Measurements from ENCODE around the gene CACNA2D3. TPM values are rescaled to one million over a fixed set of nuclear protein-coding genes. Genes with fewer than 3 reads are reported as not detected.

The CACNA2D3 gene
- polyA plus RNA-seq, 3 donors, result 8.3 to 21.5 (median 10.4) TPM

DNA sequence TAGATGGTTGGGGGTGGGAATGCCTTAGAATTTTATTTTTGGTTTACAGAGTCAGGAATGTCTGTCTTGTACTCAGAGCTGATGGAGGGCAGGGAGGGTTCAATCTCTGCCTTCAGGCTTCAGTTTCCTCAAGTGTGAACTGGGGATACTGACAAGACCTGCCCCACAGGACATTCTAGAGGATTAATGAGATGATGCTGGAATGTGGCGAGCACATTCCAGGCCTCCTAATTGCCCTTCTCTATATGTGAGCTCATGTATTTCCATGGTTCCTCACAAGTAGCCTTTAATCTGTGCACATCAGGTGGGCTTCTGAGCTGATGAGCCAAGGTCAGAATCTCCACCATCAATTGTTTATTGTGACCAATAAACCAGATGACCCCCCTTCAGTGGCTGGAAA is 90.4 kb downstream of the CACNA2D3 start:
- no peak overlapping the region for H3K4me3 Mint-ChIP-seq
- H3K27me3 ChIP-seq (ENCODE audit: control insufficient read depth in 2 of 2, insufficient read depth in 2 of 2, low read length in 2 of 2), result no peaks in the 10 kb centered on the region
- no peak overlapping the region for H3K4me2 ChIP-seq (replicated peaks; ENCODE audit: extremely low read depth, low read length, poor library complexity, severe bottlenecking)
- intact Hi-C loops (cut with micrococcal nuclease), result no loop called here
- H3K27ac Mint-ChIP-seq, result no peak overlapping the region
- no peaks in the 10 kb centered on the region for H3K4me1 ChIP-seq (ENCODE audit: control insufficient read depth in 1 of 2, insufficient read depth in 2 of 2, low read length in 2 of 2)
- no peaks in the 10 kb centered on the region for H4K20me1 ChIP-seq (ENCODE audit: insufficient read depth, low read length)
- no peaks in the 10 kb centered on the region for H3K36me3 Mint-ChIP-seq
- no peaks in the 10 kb centered on the region for H3K27me3 Mint-ChIP-seq (ENCODE audit: low read depth in 3 of 3)
- no peaks in the 10 kb centered on the region for H3K36me3 ChIP-seq (replicated peaks in 1 of 2; ENCODE audit: control insufficient read depth in 1 of 2, insufficient read depth in 2 of 2, low read length in 2 of 2)
- DNase-seq, result no peak
- TF ChIP-seq, protein P1, sequence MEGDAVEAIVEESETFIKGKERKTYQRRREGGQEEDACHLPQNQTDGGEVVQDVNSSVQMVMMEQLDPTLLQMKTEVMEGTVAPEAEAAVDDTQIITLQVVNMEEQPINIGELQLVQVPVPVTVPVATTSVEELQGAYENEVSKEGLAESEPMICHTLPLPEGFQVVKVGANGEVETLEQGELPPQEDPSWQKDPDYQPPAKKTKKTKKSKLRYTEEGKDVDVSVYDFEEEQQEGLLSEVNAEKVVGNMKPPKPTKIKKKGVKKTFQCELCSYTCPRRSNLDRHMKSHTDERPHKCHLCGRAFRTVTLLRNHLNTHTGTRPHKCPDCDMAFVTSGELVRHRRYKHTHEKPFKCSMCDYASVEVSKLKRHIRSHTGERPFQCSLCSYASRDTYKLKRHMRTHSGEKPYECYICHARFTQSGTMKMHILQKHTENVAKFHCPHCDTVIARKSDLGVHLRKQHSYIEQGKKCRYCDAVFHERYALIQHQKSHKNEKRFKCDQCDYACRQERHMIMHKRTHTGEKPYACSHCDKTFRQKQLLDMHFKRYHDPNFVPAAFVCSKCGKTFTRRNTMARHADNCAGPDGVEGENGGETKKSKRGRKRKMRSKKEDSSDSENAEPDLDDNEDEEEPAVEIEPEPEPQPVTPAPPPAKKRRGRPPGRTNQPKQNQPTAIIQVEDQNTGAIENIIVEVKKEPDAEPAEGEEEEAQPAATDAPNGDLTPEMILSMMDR (IDR thresholded peaks at IDR 0.05), result no peak
- H3K4me3 ChIP-seq (replicated peaks in 1 of 3; ENCODE audit: low read depth in 2 of 3, low read length in 3 of 3), result no peak overlapping the region
- H3K4me1 Mint-ChIP-seq, result no peaks in the 10 kb centered on the region
- H3K79me2 ChIP-seq (ENCODE audit: insufficient read depth, low read length), result no peaks in the 10 kb centered on the region
- no peak overlapping the region for H3K9ac ChIP-seq (ENCODE audit: insufficient read depth, low read length, poor library complexity, severe bottlenecking)
- H3K9me3 ChIP-seq (replicated peaks in 1 of 2; ENCODE audit: control insufficient read depth in 1 of 2, insufficient read depth in 1 of 2, low read length in 2 of 2), result peaks cover 0 to 3% of the 10 kb centered on the region in 2 donors
- WGBS (ENCODE audit: insufficient coverage), result 100% methylated on average over 1 of the region's 1 CpG
- H2AFZ ChIP-seq (ENCODE audit: insufficient read depth, low read depth, low read length, poor library complexity, severe bottlenecking), result no peak overlapping the region
- peaks cover 0 to 4% (median 0%) of the 10 kb centered on the region in 7 donors for H3K9me3 Mint-ChIP-seq
- no peak overlapping the region for H3K27ac ChIP-seq (ENCODE audit: low read depth in 1 of 2, low read length in 2 of 2)

DNA sequence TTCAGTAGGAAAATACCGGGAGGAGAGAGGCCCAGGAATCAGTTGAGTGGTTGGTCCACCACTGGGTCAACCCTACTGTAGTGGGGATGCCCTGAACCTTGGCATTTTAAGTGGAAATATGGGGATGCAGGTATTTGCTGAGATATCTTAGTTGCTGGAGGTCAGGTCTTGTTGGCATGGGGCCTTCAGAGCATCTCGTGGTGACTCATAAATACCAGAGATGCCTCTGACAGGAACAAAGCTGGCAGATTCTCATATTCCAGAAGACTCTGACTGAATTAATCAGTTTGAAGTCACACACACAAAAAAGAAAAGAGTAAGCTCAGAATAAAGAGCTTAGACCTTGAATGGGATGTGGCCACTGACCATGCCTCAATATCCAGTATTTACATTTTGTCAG is 91.6 kb downstream of the CACNA2D3 start:
- H3K9me3 Mint-ChIP-seq, result peaks cover 0 to 3% (median 0%) of the 10 kb centered on the region in 7 donors
- Histone ChIP-seq H3K36me3 (replicated peaks in 1 of 2; ENCODE audit: control insufficient read depth in 1 of 2, insufficient read depth in 2 of 2, low read length in 2 of 2) (no peaks in the 10 kb centered on the region), H4K20me1 (ENCODE audit: insufficient read depth, low read length) (no peaks in the 10 kb centered on the region), H3K27ac (ENCODE audit: low read depth in 1 of 2, low read length in 2 of 2) (no peak overlapping the region), H3K4me2 (replicated peaks; ENCODE audit: extremely low read depth, low read length, poor library complexity, severe bottlenecking) (no peak overlapping the region), H3K4me1 (ENCODE audit: control insufficient read depth in 1 of 2, insufficient read depth in 2 of 2, low read length in 2 of 2) (no peaks in the 10 kb centered on the region), H3K79me2 (ENCODE audit: insufficient read depth, low read length) (no peaks in the 10 kb centered on the region), H3K27me3 (ENCODE audit: control insufficient read depth in 2 of 2, insufficient read depth in 2 of 2, low read length in 2 of 2) (no peaks in the 10 kb centered on the region), H3K9me3 (replicated peaks in 1 of 2; ENCODE audit: control insufficient read depth in 1 of 2, insufficient read depth in 1 of 2, low read length in 2 of 2) (peaks cover 0 to 3% of the 10 kb centered on the region in 2 donors), H3K4me3 (replicated peaks in 1 of 3; ENCODE audit: low read depth in 2 of 3, low read length in 3 of 3) (no peak overlapping the region), H3K9ac (ENCODE audit: insufficient read depth, low read length, poor library complexity, severe bottlenecking) (no peak overlapping the region), H2AFZ (ENCODE audit: insufficient read depth, low read depth, low read length, poor library complexity, severe bottlenecking) (no peak overlapping the region)
- no peak overlapping the region for H3K27ac Mint-ChIP-seq
- no peaks in the 10 kb centered on the region for H3K4me1 Mint-ChIP-seq
- TF ChIP-seq, protein P1 (IDR thresholded peaks at IDR 0.05), result no peak
- intact Hi-C loops (cut with micrococcal nuclease), result no loop called here
- WGBS (ENCODE audit: insufficient coverage), result 86% methylated on average over 1 of the region's 2 CpGs
- no peaks in the 10 kb centered on the region for H3K36me3 Mint-ChIP-seq
- no peak overlapping the region for H3K4me3 Mint-ChIP-seq
- H3K27me3 Mint-ChIP-seq (ENCODE audit: low read depth in 3 of 3), result no peaks in the 10 kb centered on the region
- DNase-seq, result no peak

All from CD14-positive monocyte (primary cell).